Heart right ventricle (tissue), 16 donors: Measurements from ENCODE around the gene FBXL2. TPM values are rescaled to one million over a fixed set of nuclear protein-coding genes. Genes with fewer than 3 reads are reported as not detected.

Experiments used
- ATAC-seq, 8 donors: fragments of 200-7000 bp; cut with Tn5 transposase; one replicate each; pipeline ENCODE4 v1.9.1; 2020; ENCODE audit warnings: mild to moderate bottlenecking in 8 of 8, moderate library complexity in 8 of 8, moderate number of reproducible peaks in 1 of 8
- DNase-seq, 2 donors: peaks; one replicate each; pipeline ENCODE4 v3.0.0-alpha.2; 2020
- H3K27ac ChIP-seq, 10 donors: fragments of 200-600 bp; sonication (generic) in 2 of 10; one replicate each; pipeline versions ENCODE4 v1.5.0 to v1.8.0; 2020 to 2022; ENCODE audit warnings: mild to moderate bottlenecking in 3 of 10
- H3K27me3 ChIP-seq, 7 donors: fragments of 200-600 bp; one replicate each; pipeline ENCODE4 v1.8.0; 2021 to 2022; ENCODE audit warnings: mild to moderate bottlenecking in 2 of 7
- H3K36me3 ChIP-seq, 9 donors: fragments of 200-600 bp; sonication (generic) in 1 of 9; one replicate each; pipeline versions ENCODE4 v1.5.0 to v1.8.0; 2020 to 2022; ENCODE audit warnings: mild to moderate bottlenecking in 2 of 9
- H3K4me1 ChIP-seq, 9 donors: fragments of 200-600 bp; sonication (generic) in 1 of 9; one replicate each; pipeline versions ENCODE4 v1.5.0 to v1.8.0; 2020 to 2022; ENCODE audit warnings: mild to moderate bottlenecking in 4 of 9
- H3K4me3 ChIP-seq, 10 donors: fragments of 200-600 bp; sonication (generic) in 2 of 10; one replicate each; pipeline versions ENCODE4 v1.5.0 to v1.8.0; 2020 to 2022; ENCODE audit warnings: mild to moderate bottlenecking in 7 of 10, moderate library complexity in 2 of 10
- H3K9me3 ChIP-seq, 11 donors: fragments of 200-600 bp in 10 of 11; sonication (generic) in 2 of 11; one replicate each; pipeline versions ENCODE4 v1.5.0 to v1.8.0; 2013 to 2022; ENCODE audit warnings: mild to moderate bottlenecking in 2 of 11, control low read depth in 1 of 11, moderate library complexity in 1 of 11
- WGBS, 2 donors: extraction: QIAGEN DNeasy Blood & Tissue Kit; methylation state at CpG; one replicate each; pipeline ENCODE4 v1.1.7; 2013; ENCODE audit warnings: inconsistent platforms in 1 of 2; 5-methylcytosine and 5-hydroxymethylcytosine counted together
- intact Hi-C, 10 donors: fragments of 100-400 bp; cut with DNase I; formaldehyde crosslinking; loops; one replicate each; pipeline versions ENCODE4 v1.11.1 to v1.14.2; 2022
- polyA plus RNA-seq, 2 donors: library from polyadenylated mRNA; stranded (reverse); fragments of 200-250 nt; gene quantifications; one replicate each; pipeline ENCODE4 v1.2.3, GENCODE V29; 2013
- total RNA-seq, 10 donors: library from RNA; stranded (reverse); fragmentation: NEBNext Ultra II Directional in 3 of 10; extraction: Animal tissue kit (Norgen Biotek cat#: 25700) in 3 of 10; gene quantifications; one replicate each; pipeline versions ENCODE4 v1.2.1 to v1.2.4, GENCODE V29; 2021 to 2023
- TF ChIP-seq, protein P1 (sequence below), 9 donors: fragments of 200-600 bp; sonication (generic) in 2 of 9; IDR thresholded peaks; one replicate each; pipeline versions ENCODE4 v1.5.0 to v1.8.0; 2021 to 2022; ENCODE audit warnings: antibody characterized with exemption in 9 of 9, mild to moderate bottlenecking in 5 of 9, moderate library complexity in 1 of 9
- donor health status: Arrhythmogenic right ventricular cardiomyopathy.
- donor health status: ischemic (EF 13 %, LVEDD 7.1; RV severe dilation, severe dysfunction).
- donor health status: healthy with polysubstance abuse.
- donor health status: DM: no; HTN: yes; CAD: no.
- donor health status: DM: no; HTN: no; CAD: no.
- donor health status: ischemic (EF 25% LVEDD 6.9; RV normal size, moderate dysfunction).
- donor health status: ischemic (EF 25% LVEDD 5.7; RV mildly dilated, moderate dysfunction).
- donor health status: healthy.
- donor health status: DM: yes; HTN: yes; CAD: no.
- donor health status: Ischemic cardiomyopathy.
- donor health status: ischemic (EF 35%, LVEDD 5.7; RV mildly dilated, moderate dysfunction).
- donor health status: nonischemic (EF 11% LVEDD 7.7; RV severe dilation, severe dysfunction).
- donor health status: DM: yes; HTN: yes; CAD: no.
- donor health status: PGD.
- donor health status: ischemic (EF 29% LVEDD 5.4; RV normal size, mild dysfunction).
- donor health status: nonischemic (EF 23%, LVEDD 6.1; RV moderate dilation, normal function).

The FBXL2 gene
- total and polyA plus RNA-seq, 12 donors = 0.87 to 3.6 (median 2.0) TPM

DNA sequence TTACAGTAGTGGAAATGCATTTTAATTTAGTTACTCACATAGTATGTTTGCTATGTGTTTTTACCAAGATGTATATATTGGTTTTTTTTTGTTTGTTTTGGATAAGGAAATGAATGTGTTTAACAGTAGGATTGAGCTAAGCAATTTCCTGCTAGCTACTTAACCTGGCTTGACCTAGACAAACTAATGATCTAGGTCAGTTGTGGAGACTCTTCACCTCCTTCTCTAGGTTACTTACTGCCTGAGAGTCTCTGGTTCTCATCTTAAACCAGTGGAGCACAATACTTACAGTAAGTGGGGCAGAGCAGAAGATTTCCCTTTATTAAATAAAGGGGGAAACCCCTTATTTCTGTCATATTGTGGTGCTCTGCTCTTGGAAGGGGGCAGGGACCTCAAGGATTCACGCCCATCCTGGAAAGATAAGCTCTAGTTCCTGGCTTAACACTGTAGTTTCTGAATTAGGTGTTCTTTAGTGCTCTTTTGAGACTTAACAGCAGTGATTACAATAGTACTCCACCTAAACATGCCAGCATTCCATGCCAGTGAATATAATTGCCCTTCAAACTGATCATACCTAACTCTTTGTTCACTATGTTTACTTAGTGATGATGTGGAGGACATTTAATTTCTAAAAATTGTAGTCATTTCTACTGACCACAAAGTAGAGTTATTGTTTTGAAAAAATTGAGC is 83.0 kb downstream of the FBXL2 start:
- Histone ChIP-seq H3K9me3 (no peaks in the 10 kb centered on the region), H3K27ac (no peak overlapping the region), H3K27me3 (no peaks in the 10 kb centered on the region), H3K4me3 (no peak overlapping the region), H3K4me1 (peaks cover 0 to 8% (median 2%) of the 10 kb centered on the region in 9 donors), H3K36me3 (no peaks in the 10 kb centered on the region)
- TF ChIP-seq, protein P1, sequence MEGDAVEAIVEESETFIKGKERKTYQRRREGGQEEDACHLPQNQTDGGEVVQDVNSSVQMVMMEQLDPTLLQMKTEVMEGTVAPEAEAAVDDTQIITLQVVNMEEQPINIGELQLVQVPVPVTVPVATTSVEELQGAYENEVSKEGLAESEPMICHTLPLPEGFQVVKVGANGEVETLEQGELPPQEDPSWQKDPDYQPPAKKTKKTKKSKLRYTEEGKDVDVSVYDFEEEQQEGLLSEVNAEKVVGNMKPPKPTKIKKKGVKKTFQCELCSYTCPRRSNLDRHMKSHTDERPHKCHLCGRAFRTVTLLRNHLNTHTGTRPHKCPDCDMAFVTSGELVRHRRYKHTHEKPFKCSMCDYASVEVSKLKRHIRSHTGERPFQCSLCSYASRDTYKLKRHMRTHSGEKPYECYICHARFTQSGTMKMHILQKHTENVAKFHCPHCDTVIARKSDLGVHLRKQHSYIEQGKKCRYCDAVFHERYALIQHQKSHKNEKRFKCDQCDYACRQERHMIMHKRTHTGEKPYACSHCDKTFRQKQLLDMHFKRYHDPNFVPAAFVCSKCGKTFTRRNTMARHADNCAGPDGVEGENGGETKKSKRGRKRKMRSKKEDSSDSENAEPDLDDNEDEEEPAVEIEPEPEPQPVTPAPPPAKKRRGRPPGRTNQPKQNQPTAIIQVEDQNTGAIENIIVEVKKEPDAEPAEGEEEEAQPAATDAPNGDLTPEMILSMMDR (IDR thresholded peaks at IDR 0.05) = no peak
- 49 to 61% methylated on average over 1 of the region's 1 CpG for WGBS, 2 donors
- no peak for DNase-seq
- intact Hi-C loops = loop anchor here in 2 of 10 donors (5.0 to 10.0 kb wide), 2 partner anchors 218 to 415 kb away; no protein-coding TSS in a partner anchor
- no peak for ATAC-seq

DNA sequence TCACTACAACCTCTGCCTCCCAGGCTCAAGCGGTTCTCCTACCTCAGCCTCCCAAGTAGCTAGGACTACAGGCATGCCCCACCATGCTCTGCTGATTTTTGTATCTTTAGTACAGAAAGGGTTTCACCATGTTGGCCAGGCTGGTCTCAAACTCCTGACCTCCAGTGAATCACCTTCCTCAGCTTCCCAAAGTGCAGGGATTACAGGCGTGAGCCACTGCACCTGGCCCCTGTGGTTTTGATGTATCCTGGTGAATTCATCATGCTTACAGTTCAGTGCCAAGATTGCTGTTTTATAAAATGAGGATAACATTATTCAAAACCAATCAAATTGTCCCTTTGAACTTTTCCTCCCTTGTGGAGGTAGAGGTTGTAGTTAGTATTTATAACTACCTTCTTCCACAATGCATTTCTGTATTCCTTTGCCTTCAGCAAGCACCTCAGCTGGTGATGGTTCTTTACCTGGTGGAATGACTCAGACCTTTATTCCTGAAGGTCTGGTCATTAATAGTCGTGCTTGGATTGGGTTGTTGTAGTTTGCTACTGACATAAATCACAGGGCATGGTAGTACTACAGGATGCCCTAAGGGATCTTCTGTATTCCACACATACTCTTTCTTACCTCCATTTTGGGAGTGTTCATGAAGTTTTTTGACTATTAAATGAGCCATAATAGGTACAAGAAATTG is 86.0 kb downstream of the FBXL2 start:
- DNase-seq = no peak
- ATAC-seq = no peak
- Histone ChIP-seq H3K4me3 (no peak overlapping the region), H3K9me3 (no peaks in the 10 kb centered on the region), H3K27ac (no peak overlapping the region), H3K27me3 (no peaks in the 10 kb centered on the region), H3K36me3 (no peaks in the 10 kb centered on the region), H3K4me1 (peaks cover 0 to 6% (median 0%) of the 10 kb centered on the region in 9 donors)
- intact Hi-C loops = loop anchor here in 2 of 10 donors (5.0 to 10.0 kb wide), 2 partner anchors 221 to 418 kb away; no protein-coding TSS in a partner anchor
- WGBS, 2 donors = 91 to 94% methylated on average over 3 of the region's 3 CpGs
- TF ChIP-seq, protein P1 (IDR thresholded peaks at IDR 0.05) = no peak

DNA sequence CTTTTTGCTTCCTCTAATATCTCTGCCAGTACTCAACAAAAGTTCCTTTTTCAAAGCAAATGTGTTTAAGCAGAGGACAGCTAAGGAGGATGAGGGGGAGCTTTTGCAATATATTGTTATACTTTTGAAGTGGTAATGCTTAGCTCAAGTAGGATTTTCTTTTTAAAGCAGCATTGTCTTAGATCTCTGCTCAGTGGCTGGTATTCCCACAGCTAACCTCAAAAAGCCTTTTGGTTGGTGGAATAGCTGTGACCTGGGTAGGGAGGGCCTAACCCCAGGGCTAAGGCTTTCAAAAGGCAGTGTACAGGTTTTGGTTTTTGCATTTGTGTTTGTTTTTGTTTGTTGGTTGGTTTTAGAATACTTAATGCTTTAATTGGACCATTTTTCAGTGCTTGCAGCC is 86.8 kb downstream of the FBXL2 start:
- TF ChIP-seq, protein P1 (IDR thresholded peaks at IDR 0.05) = no peak
- DNase-seq = no peak

DNA sequence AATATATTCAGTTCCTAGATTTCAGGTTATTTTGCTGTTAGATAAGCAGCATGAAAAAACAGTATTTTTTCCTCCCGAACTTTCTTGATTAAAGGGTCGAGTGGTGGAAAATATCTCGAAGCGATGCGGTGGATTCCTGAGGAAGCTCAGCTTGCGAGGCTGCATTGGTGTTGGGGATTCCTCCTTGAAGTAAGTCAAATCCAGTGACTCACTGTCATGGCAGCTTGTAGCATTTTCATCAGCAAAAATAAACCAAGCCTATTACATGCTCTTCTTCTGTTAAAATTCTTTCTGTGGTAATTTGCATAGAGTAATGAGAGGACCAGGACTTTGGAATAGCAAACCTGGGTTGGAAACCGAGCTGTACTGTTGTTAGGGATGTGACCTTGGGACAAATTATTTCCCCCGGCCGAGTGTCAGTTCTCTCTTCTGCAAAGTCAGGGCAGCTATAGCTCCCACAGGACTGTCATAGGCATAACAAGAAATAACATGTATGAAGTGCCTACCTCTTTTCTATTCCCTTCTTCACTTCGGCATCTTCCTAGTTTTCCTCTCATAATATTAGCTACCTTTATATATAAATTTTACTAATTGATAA is 87.4 kb downstream of the FBXL2 start:
- DNase-seq = no peak
- Histone ChIP-seq H3K27me3 (no peaks in the 10 kb centered on the region), H3K27ac (no peak overlapping the region), H3K4me1 (peaks cover 0 to 6% (median 0%) of the 10 kb centered on the region in 9 donors), H3K4me3 (no peak overlapping the region), H3K9me3 (no peaks in the 10 kb centered on the region), H3K36me3 (no peaks in the 10 kb centered on the region)
- TF ChIP-seq, protein P1 (IDR thresholded peaks at IDR 0.05) = no peak
- ATAC-seq = no peak
- intact Hi-C loops = loop anchor here in 2 of 10 donors (5.0 to 10.0 kb wide), 2 partner anchors 222 to 420 kb away; no protein-coding TSS in a partner anchor
- 87 to 92% methylated on average over 10 of the region's 10 CpGs for WGBS, 2 donors

More for the DNA sequence above, 86.8 kb downstream of the FBXL2 start:
- no peak for ATAC-seq
- intact Hi-C loops = loop anchor here in 2 of 10 donors (5.0 to 10.0 kb wide), 2 partner anchors 222 to 419 kb away; no protein-coding TSS in a partner anchor
- Histone ChIP-seq H3K4me1 (peaks cover 0 to 6% (median 0%) of the 10 kb centered on the region in 9 donors), H3K9me3 (no peaks in the 10 kb centered on the region), H3K4me3 (no peak overlapping the region), H3K27me3 (no peaks in the 10 kb centered on the region), H3K36me3 (no peaks in the 10 kb centered on the region), H3K27ac (no peak overlapping the region)
